ENCODE data around the gene FAM209A.
"Not testable (repeated sequence)": the region's sequence is repeated elsewhere in the genome, so short reads cannot be mapped to it uniquely, and the experiment has no call there.

FAM209A gene

GRCh38 chr20:56542489-56543030 lies 18.0 kb downstream of the FAM209A start:
- DNase-seq = no peak

GRCh38 chr20:56551571-56551970 lies 27.0 kb downstream of the FAM209A start:
- DNase-seq = no peak

DNA sequence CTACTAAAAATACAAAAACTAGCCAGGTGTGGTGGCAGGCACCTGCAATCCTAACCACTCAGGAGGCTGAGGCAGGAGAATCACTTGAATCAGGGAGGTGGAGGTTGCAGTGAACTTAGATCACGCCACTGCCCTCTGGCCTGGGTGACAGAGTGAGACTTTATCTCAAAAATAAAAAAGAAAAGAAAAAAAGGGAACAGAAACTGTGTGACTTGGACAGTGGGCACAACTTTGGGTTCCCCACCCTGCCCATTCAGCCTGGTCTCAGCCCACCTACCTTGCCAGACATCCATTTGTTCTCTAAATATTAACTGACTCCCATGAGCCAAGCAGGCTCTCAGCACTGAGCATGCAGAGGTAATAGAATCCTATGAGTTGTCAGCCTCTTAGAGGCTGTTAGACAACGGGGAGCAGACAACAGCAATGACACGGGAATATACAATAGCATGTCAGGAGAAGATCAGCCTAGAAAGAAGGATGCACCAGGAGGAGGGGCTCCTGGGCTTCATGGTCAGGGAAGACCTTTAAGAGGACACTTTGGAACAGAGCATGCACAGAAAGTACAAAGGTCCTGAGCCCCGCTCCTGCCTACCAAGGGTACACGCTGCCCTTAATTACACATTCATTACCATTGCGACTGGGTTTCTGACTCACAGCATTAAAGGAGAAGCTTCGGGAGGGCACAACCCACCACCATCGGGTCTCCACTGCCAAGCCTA lies 28.5 kb downstream of the FAM209A start:
- no peak for DNase-seq

DNA sequence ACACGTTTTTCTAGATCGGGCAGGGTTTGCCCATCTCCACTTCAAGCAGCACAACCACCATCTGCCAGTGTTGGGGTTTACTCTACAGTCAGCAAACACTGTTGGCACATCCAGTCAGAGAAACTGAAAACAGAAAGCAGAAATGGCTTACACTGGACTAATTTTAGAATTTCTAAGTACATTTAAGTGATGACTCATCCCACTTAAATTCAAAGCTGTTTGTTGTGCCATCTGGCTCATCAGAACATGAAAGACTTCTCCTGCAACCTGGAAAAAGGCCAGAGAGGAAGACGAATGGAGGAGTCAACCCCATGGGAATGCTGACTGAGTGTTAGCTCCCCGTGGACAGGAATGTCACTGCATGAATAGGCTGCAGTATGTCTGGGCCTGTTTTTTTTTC lies 30.3 kb downstream of the FAM209A start:
- no peak for DNase-seq

- no peak for DNase-seq
Measured at GRCh38 chr20:56558968-56559367, 34.4 kb downstream of the FAM209A start.

GRCh38 chr20:56564526-56564925 lies 40.0 kb downstream of the FAM209A start:
- not testable (repeated sequence) for DNase-seq

DNA sequence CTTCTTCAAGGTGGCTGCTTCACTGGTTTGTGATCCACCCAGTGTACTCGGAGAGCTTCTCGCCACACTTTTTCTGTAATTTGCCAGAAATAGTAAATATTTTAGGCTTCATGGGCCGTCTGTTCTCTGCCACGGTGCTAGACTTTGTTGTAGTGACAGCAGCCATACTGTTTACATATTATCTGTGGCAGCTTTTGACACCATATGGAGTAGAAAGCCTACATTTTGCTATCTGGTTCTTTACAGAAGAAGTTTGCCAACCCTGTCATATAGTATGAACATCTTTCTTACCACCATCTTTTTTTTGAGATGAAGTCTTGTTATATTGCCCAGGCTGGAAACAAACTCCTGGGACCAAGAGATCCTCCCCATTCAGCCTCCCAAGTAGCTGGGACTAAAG lies 41.0 kb downstream of the FAM209A start:
- DNase-seq = no peak

DNA sequence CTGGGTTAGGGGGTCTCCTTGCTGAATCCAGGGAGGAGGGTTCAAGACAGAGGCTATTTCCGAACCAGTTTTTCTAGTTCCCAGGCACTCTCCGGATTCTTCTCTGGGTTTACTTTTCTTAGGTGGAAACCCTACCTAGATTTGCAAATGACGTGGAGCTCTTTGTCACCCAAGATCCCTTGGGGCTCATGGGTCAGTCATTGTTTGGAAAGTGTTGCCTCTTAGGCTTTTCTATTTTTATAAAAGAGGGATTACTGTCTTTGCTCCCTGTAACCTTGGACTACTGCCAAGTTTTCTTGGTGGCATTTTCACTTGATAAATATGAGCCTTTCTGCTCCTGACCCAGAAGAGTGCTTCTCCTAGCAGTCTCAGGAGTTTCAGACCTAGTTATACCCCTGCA lies 42.1 kb downstream of the FAM209A start:
- DNase-seq = no peak

GRCh38 chr20:56570832-56571231 lies 46.3 kb downstream of the FAM209A start:
- no peak for DNase-seq

DNA sequence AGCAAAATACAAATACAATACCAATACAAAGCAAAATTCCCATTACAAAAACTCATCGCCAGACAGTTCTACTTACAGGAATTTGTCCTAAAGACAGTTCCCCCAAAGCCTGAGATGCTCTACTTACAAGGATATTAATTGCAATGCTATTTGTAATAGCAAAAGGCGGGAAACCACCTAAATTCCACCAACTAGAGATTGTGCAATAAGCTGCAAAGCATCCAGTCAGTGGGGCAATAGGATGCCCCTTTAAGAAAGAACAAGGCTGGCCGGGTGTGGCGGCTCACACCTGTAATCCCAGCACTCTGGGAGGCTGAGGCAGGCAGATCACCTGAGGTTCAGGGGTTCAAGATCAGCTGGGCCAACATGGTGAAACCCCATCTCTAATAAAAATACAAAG lies 47.6 kb downstream of the FAM209A start:
- no peak for DNase-seq

DNA sequence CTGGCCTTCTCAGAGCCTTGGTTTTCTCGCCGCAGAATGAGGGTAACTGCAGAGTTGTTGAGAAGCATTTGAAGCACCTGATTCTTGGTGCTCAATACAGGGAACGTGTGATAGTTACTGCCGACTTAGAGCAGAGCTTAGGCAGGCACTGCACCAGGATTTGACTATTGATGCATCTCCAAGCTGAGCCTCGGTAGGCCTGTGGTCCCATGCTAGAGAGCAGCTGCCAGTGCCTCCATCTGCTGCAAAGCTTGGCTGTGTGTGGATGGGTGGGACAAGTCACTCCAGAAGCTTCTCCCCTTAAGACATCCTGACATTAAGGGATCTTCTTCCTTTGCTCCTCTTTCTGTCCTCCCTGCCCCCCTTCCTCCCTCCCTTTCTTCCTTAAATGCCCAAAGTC lies 49.4 kb downstream of the FAM209A start:
- DNase-seq = no peak

DNA sequence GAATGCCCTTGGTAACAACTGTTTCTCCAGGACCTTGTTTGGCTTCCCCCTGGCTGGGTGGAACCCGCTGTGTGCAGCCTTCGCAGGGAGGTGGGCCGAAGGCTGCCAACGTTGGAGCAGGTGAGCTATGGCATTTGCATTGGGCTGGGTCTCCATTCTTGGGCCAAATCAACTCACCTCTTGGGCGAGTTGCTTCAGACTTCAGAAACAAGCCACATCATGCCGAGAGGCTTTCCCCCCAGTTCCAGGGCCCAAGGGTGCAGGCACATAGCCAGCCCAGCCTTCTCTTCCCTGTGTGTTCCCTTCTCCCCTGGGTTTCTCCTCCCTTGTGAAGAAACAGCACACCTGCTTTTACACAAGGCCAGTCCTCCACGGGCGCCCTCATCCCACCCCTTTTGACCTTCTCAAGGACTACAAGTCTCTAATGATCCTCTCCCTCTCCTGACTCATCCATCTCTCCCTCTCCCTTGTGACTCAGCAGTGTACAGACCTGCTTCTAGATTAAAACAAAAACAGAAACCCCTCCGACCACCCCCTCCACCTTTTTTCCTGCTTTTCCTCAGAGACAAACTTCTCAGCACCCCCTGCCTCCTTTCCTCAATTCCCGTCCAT lies 50.1 kb downstream of the FAM209A start:
- no peak for DNase-seq

- DNase-seq = no peak
Measured at GRCh38 chr20:56575157-56575556, 50.6 kb downstream of the FAM209A start.
